T47D (cell line): ENCODE data around the gene TTC29.
"Not testable (repeated sequence)": the region's sequence is repeated elsewhere in the genome, so short reads cannot be mapped to it uniquely, and the experiment has no call there.

Experiments
- DNase-seq, 2 experiments: peaks; one replicate each; pipeline versions ENCODE4 v3.0.0 to v3.0.0-alpha.2; 2011 to 2012; ENCODE audit warnings: low read depth in 1 of 2, low spot score in 1 of 2
- JUND ChIP-seq: IDR thresholded peaks from 2 replicates; pipeline ENCODE4 v1.6.1; 2012; ENCODE audit warnings: low read depth
- in situ Hi-C: cut with HindIII; loops from 2 replicates; pipeline ENCODE4 v1.10.0; 2016; ENCODE audit warnings: low sequenced_read_pairs, low pct_unique_long_range_greater_than_20kb

The TTC29 gene

GRCh38 chr4:146844761-146845160 lies 100.9 kb downstream of the TTC29 start:
- in situ Hi-C loops: no loop called here
- no peak for DNase-seq
- no peak for TF ChIP-seq JUND

- TF ChIP-seq JUND: no peak
- in situ Hi-C loops: no loop called here
- DNase-seq: no peak
These were observed 102.8 kb downstream of the TTC29 start for GRCh38 chr4:146842876-146843275.

- no peak for TF ChIP-seq JUND
- no peak for DNase-seq
- in situ Hi-C loops: no loop called here
These were observed 104.9 kb downstream of the TTC29 start for GRCh38 chr4:146840731-146841130.

GRCh38 chr4:146835096-146835495 lies 110.6 kb downstream of the TTC29 start:
- TF ChIP-seq JUND: no peak

DNA sequence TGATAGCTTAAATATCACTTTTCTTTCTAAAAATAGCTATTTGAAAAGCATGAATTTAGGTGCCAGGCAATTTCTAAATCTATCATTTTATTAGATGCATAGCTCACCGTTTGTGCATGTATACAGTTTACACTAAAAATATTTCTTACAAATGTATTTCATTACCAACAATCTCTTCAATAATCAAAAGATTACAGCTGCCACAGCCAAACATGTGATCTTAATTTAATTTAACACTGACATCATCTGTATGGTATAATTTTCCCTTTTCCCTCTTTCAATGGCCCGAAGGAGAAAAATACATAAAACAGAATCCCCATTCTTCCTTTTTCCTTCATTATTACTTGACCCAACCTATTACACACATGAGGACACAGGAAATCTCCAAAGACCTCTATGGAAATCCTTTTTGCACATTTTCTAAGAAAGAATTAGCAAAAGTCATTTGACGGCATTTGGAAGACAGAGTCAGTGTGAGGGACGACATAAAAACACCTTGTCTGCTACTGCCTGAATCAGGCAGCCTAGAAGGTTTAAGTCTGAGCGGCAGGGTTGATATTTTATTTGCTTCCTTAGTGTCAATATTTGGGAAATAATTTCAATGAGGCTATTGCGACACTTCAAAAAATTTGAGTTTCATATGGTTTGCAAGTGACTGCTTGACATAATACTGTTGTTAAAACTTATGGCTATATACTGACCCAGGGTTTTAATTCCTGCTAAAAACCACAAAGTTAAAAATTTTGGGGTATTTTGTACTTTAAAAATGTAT lies 111.2 kb downstream of the TTC29 start:
- DNase-seq: no peak
- no peak for TF ChIP-seq JUND
- in situ Hi-C loops: no loop called here

More at GRCh38 chr4:146835096-146835495, 110.6 kb downstream of the TTC29 start:
- DNase-seq: no peak
- in situ Hi-C loops: no loop called here

- no peak for DNase-seq
- no peak for TF ChIP-seq JUND
- in situ Hi-C loops: no loop called here
These were observed 112.1 kb downstream of the TTC29 start for GRCh38 chr4:146833530-146833929.

- in situ Hi-C loops, DNase-seq: not testable (repeated sequence)
These were observed 122.7 kb downstream of the TTC29 start for GRCh38 chr4:146822980-146823379.

GRCh38 chr4:146814750-146815149 lies 130.9 kb downstream of the TTC29 start:
- TF ChIP-seq JUND: no peak
- in situ Hi-C loops: no loop called here
- no peak for DNase-seq

DNA sequence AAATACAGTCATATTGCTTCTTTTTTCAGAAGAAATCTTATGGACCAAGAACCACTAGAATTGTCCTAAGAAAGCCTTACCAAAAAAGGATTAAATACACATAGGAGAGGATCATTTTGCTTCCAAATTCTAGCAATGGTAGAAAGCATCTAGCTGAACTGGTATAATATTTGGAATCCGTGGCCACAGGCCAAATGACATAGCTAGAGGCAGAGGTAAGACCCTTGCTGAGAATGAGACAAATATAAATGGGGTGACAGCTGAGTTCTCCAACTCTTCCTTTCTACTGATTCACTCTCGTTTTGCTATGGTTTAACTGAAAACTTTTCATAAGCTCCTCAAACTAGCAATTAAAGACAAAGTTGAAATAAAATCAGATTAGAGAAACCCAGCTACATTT lies 150.0 kb downstream of the TTC29 start:
- in situ Hi-C loops: no loop called here
- DNase-seq: no peak
- TF ChIP-seq JUND: no peak

- no peak for TF ChIP-seq JUND
- in situ Hi-C loops: no loop called here
- no peak for DNase-seq
These were observed 151.9 kb downstream of the TTC29 start for GRCh38 chr4:146793727-146794126.

DNA sequence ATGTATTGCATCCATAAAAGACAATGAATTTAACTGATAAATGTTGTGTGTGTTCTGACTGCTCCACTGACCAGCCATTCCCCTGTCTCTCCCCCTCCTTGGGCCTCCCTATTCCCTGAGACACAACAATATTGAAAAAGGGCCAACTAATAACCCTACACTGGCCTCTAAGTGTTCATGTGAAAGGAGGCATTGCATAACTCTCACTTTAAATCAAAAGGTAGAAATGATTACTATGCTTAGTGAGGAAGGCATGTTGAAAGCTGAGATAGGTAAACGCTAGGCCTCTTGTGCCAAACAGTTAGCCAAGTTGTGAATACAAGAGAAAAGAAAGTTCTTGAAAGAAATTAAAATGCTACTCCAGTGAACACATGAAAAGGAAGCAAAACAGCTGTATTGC lies 154.2 kb downstream of the TTC29 start:
- TF ChIP-seq JUND: no peak
- DNase-seq: no peak
- in situ Hi-C loops: no loop called here

- TF ChIP-seq JUND: no peak
- in situ Hi-C loops: no loop called here
- DNase-seq: no peak
These were observed 155.1 kb downstream of the TTC29 start for GRCh38 chr4:146790515-146790914.

GRCh38 chr4:146787731-146788130 lies 157.9 kb downstream of the TTC29 start:
- in situ Hi-C loops: no loop called here
- no peak for DNase-seq
- no peak for TF ChIP-seq JUND

DNA sequence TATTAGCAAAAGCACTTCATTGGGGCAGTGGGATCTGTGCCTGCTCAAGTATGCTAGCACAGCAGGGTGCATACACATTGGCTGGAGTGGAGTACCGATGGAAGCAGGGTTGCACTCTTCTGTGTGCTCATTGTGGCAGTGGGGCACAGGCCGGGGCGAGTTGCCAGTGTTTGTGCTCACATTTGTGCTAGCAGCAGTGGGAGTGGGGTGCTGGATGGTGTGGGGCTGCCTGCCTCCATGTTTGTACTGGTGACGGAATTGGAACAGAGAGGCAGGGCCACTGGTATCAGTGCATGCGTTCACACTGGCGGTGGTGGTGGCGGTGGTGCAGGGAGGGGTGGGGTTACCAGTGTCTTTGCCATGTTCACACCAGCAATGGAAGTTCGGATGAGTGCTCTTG lies 169.0 kb downstream of the TTC29 start:
- DNase-seq: no peak
- in situ Hi-C loops: no loop called here
- TF ChIP-seq JUND: no peak
